Loucy (cell line): ENCODE results near the gene ATE1.

Experiments
- EZH2phosphoT487 ChIP-seq: fragments of 200-600 bp; IDR thresholded peaks from 2 replicates; pipeline ENCODE4 v1.6.1; 2018; ENCODE audit warnings: antibody characterized with exemption, mild to moderate bottlenecking, moderate library complexity, borderline replicate concordance
- TF ChIP-seq, protein P1 (sequence below): fragments of 200-600 bp; sonication (generic); conservative IDR thresholded peaks from 2 replicates; pipeline ENCODE4 v1.5.1; 2014; ENCODE audit warnings: mild to moderate bottlenecking, antibody characterized with exemption, low read length

DNA sequence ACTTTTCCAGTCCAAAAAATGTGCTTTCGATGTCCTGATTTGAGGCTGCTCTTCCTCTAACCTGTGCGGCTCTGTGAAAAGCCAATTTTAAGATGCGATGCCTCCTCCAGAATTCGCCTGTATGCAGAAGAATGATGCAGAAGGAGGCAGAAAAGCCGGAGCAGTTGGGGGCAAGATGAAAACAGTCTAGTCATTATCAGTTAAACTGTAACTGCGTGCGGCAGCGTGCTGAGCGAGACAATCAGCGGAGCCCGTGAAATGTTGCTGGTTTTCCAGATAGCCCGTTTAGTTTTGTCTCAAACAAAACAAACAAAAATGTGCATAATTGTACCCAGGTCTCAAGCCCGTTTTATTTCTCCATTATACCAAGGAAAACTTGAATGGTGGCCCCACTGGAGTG lies 192.6 kb downstream of the ATE1 start:
- TF ChIP-seq, protein P1, sequence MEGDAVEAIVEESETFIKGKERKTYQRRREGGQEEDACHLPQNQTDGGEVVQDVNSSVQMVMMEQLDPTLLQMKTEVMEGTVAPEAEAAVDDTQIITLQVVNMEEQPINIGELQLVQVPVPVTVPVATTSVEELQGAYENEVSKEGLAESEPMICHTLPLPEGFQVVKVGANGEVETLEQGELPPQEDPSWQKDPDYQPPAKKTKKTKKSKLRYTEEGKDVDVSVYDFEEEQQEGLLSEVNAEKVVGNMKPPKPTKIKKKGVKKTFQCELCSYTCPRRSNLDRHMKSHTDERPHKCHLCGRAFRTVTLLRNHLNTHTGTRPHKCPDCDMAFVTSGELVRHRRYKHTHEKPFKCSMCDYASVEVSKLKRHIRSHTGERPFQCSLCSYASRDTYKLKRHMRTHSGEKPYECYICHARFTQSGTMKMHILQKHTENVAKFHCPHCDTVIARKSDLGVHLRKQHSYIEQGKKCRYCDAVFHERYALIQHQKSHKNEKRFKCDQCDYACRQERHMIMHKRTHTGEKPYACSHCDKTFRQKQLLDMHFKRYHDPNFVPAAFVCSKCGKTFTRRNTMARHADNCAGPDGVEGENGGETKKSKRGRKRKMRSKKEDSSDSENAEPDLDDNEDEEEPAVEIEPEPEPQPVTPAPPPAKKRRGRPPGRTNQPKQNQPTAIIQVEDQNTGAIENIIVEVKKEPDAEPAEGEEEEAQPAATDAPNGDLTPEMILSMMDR, result no peak
- no peak for TF ChIP-seq EZH2phosphoT487
